ENCODE data around the gene SKAP1. TPM values are rescaled to one million over a fixed set of nuclear protein-coding genes. Genes with fewer than 3 reads are reported as not detected.

SKAP1 gene
- total and polyA plus RNA-seq, 2 experiments from 2014 or later: 0.27 TPM; not detected in 1

- H2AFZ ChIP-seq: no peak overlapping the region
- H3K27ac ChIP-seq (ENCODE audit: low read depth): no peak overlapping the region
- H3K36me3 ChIP-seq (ENCODE audit: insufficient read depth): no peaks in the 10 kb centered on the region
- no peaks in the 10 kb centered on the region; the same call in 1 of the 2 replicates for H3K27me3 ChIP-seq (ENCODE audit: insufficient read depth)
- no peak overlapping the region for H3K27ac Mint-ChIP-seq
- no peak for DNase-seq (ENCODE audit: low spot score)
- no peaks in the 10 kb centered on the region for H3K9me2 ChIP-seq (ENCODE audit: insufficient read depth)
- no peak overlapping the region for H3K4me2 ChIP-seq
- no peaks in the 10 kb centered on the region for H3K9me3 Mint-ChIP-seq
- H3F3A ChIP-seq (replicated peaks; ENCODE audit: low read depth): no peaks in the 10 kb centered on the region
- no peaks in the 10 kb centered on the region for H3K79me2 ChIP-seq (replicated peaks; ENCODE audit: insufficient read depth)
- H3K4me1 ChIP-seq (ENCODE audit: insufficient read depth): peaks cover 11% of the 10 kb centered on the region
- no peaks in the 10 kb centered on the region for H4K20me1 ChIP-seq (replicated peaks; ENCODE audit: insufficient read depth)
- ATAC-seq: no peak
- H3K4me1 Mint-ChIP-seq: peaks cover 13% of the 10 kb centered on the region
- H3K27me3 Mint-ChIP-seq (ENCODE audit: insufficient read depth, low read depth, poor library complexity): peaks cover 4% of the 10 kb centered on the region
- H3K4me3 ChIP-seq: no peak overlapping the region
- no peak for TF ChIP-seq CTCF (conservative IDR thresholded peaks at IDR 0.05; ENCODE audit: low read depth in 2 of 2)
- TF ChIP-seq REST (IDR thresholded peaks at IDR 0.05; ENCODE audit: unreplicated experiment): no peak
- TF ChIP-seq CREB1 (CRISPR knock-in tag; IDR thresholded peaks at IDR 0.05; ENCODE audit: low read depth): no peak
- TF ChIP-seq ZNF462 (CRISPR knock-in tag; IDR thresholded peaks at IDR 0.05): no peak
- no peak for TF ChIP-seq STAT1 (IDR thresholded peaks at IDR 0.05; ENCODE audit: unreplicated experiment)
- no peak for TF ChIP-seq ZNF114 (CRISPR knock-in tag; IDR thresholded peaks at IDR 0.05)
- no peak for TF ChIP-seq JUNB (IDR thresholded peaks at IDR 0.05; ENCODE audit: unreplicated experiment)
- TF ChIP-seq ZNF331 (CRISPR knock-in tag; IDR thresholded peaks at IDR 0.05; ENCODE audit: low read depth): no peak
- TF ChIP-seq EZH2 (IDR thresholded peaks at IDR 0.05; ENCODE audit: low read depth, unreplicated experiment): no peak
- TF ChIP-seq POLR2AphosphoS5 (IDR thresholded peaks at IDR 0.05; ENCODE audit: low read depth): no peak
- TF ChIP-seq EZH2phosphoT487 (IDR thresholded peaks at IDR 0.05; ENCODE audit: unreplicated experiment): no peak
- TF ChIP-seq ETS1 (IDR thresholded peaks at IDR 0.05): no peak
- no peak for TF ChIP-seq NANOG (IDR thresholded peaks at IDR 0.05; ENCODE audit: borderline replicate concordance)
- no peaks in the 10 kb centered on the region for H3K36me3 Mint-ChIP-seq (ENCODE audit: low read depth)
- H3K4me3 Mint-ChIP-seq: no peak overlapping the region
Observed at GRCh38 chr17:48229936-48230335, 200.1 kb downstream of the SKAP1 start.

Measured in GM23338 (cell line).